Measurements from ENCODE around the gene CCNG2.

CCNG2 gene

DNA sequence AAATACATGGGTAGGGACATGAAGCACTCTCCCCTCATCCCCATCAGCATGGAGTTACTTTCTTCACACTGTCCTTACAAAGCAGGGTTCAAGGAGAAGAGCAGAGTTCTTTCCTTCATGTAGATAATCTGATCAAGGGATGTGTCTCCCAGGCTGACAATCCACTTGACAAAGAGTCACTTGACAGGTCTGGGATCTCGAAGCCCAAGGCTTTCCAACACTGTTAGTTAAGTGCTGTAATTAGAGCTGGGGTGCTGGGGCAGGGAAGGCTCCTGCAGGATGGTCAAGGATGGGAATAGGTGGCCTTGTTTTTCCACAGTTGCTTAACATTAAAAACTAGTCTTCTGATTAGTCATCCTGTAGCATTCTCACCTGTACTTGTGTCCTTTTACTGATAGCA lies 38.0 kb downstream of the CCNG2 start:
- no peak for FAIRE-seq
- no peak for DNase-seq (ENCODE audit: insufficient read length, low spot score)
- TF ChIP-seq POLR2A (IDR thresholded peaks at IDR 0.05; ENCODE audit: low read depth, low read length) = no peak

DNA sequence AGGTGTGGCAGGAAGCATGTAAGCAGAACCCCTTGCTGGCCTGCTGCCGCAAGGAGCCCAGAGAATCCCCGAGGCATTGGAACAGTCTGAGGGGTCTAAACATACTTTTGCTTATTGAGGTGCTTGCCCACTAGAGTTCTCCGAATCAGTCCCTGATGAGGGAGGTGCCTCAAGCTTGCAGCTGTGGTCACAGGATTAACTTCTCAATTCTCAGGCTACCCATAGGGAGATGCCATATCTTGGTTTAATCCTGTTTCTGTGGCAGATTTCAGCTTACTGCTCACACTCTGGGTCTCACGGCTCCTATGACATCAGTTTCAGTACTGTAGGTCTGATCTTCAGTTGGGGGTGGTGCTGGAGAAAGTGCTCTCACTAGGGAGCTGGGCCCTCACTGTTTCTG lies 39.9 kb downstream of the CCNG2 start:
- no peak for DNase-seq (ENCODE audit: insufficient read length, low spot score)
- no peak for FAIRE-seq
- no peak for TF ChIP-seq POLR2A (IDR thresholded peaks at IDR 0.05; ENCODE audit: low read depth, low read length)

DNA sequence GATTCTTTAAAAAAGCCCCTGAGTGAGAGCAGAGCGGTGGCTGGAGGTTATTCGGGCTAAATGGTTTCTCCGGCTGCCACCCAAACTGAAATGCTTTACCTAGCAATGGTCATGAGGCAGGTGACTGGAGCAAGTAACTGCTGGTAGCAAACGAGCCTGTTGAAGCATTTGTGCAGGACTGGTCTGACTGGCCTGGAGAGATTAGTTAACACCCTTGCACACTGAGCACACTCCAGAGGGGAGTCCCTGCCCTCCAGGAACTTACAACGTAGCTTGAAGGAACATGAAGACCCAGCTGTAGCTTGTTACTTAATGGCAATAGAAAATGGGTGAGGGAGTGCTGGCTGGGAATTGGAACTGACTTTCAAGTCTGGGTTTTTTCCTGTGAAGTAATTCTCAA lies 40.4 kb downstream of the CCNG2 start:
- no peak for DNase-seq (ENCODE audit: insufficient read length, low spot score)
- FAIRE-seq = no peak
- no peak for TF ChIP-seq POLR2A (IDR thresholded peaks at IDR 0.05; ENCODE audit: low read depth, low read length)

DNA sequence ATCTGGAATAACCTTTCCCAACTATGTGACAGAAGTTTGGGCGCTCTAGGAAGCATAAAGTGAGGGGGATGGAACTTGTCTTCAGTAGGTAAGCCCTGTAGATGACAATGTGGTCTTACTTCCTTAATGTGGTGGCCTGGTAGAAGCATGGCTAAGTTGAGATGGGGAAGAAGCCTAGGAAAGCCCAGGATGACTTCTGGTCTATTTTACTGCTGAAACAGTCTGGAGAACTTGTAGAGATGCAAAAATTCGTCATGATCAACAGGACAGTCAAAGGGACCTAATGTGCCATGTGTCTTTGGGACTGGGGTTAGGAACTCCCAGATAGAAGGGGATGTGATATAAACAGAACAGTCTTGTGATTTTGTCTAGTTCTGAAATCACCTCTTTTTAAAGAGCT lies 40.8 kb downstream of the CCNG2 start:
- TF ChIP-seq POLR2A (IDR thresholded peaks at IDR 0.05; ENCODE audit: low read depth, low read length) = no peak
- no peak for DNase-seq (ENCODE audit: insufficient read length, low spot score)
- no peak for FAIRE-seq

GRCh38 chr4:77199276-77199675 lies 42.3 kb downstream of the CCNG2 start:
- FAIRE-seq = no peak
- no peak for TF ChIP-seq POLR2A (IDR thresholded peaks at IDR 0.05; ENCODE audit: low read depth, low read length)
- no peak for DNase-seq (ENCODE audit: insufficient read length, low spot score)

DNA sequence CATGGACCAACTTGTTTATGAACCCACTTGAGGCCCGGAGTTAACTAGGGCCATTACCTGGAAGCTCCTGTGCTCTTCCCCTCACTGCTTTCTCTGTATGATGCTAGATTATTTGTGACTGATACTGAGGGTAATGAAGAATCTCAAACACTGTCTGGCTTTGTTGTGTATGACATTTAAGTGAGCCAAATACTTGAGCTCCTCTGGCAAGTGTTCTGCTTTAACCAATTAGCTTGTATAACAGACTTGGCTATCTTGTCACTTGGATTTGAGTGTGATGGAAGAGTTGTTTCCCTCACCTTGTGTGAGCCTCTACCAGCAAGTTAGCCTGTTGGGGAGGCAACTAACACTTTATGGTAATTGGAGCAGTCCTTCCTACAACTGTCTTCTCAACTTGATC lies 42.7 kb downstream of the CCNG2 start:
- TF ChIP-seq POLR2A (IDR thresholded peaks at IDR 0.05; ENCODE audit: low read depth, low read length) = no peak
- no peak for DNase-seq (ENCODE audit: insufficient read length, low spot score)
- no peak for FAIRE-seq

GRCh38 chr4:77201343-77201742 lies 44.3 kb downstream of the CCNG2 start:
- DNase-seq (ENCODE audit: insufficient read length, low spot score) = no peak
- no peak for FAIRE-seq
- no peak for TF ChIP-seq POLR2A (IDR thresholded peaks at IDR 0.05; ENCODE audit: low read depth, low read length)

GRCh38 chr4:77201857-77202256 lies 44.9 kb downstream of the CCNG2 start:
- no peak for FAIRE-seq
- no peak for DNase-seq (ENCODE audit: insufficient read length, low spot score)
- no peak for TF ChIP-seq POLR2A (IDR thresholded peaks at IDR 0.05; ENCODE audit: low read depth, low read length)

DNA sequence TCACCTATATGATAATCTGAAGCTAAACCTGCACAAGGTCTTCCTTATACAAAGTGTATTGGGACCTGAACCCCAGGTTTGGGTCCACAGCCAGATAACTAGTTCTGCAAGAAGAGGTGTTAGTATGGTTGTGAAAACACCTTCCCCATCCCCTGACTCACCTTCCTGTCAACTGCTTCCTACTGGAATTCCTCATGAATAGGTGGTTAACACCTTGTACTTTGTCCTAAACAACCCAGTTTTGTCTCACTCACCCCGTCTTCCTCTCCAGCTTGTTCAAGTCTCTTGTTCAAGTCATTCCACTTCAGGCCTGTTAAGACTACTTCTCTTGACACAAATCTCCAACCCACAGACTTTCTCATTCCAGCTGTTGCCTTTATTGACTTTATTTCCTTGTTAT lies 45.5 kb downstream of the CCNG2 start:
- TF ChIP-seq POLR2A (IDR thresholded peaks at IDR 0.05; ENCODE audit: low read depth, low read length) = no peak
- FAIRE-seq (no peak), DNase-seq (ENCODE audit: insufficient read length, low spot score) (no peak)

DNA sequence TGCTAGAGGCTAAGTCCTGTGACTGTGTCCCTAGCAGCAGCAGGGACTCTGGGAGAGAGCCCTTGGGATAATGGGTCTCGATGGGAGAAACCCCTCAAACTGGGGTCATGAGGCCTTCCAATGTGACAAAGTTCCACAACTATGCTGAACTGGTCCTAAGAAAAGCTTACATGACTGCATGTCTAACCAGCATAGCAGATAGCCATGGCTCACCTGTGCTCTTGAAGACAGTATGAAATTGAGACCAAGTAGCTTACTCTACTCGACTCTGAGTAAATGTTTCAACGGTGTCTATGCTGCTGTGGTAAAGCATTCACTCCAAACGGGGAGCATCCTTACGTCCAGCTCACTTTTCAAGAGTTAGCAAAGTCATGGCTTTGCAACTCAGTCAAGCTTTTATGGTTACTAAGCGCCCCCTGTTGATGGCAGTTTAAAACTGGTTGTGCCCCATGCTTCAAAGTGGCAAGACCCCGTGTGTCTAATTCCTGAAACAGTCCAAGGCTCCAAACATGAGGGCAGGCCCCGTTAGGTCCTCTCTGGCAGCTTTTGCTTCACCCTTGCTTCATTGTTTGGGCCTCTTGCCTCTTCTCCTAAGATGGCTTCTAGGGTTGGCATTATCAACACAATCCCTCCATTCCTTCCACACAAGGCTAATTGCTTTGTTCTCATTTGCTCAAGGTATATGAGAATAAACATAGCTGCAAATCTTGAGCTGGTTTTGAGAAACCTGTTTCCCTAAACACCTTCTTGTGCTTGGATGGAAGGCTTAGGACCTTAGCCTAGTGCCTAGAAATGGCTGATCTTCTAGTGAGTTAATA lies 46.6 kb downstream of the CCNG2 start:
- FAIRE-seq (no peak), DNase-seq (ENCODE audit: insufficient read length, low spot score) (peak; percentile 46)
- TF ChIP-seq POLR2A (IDR thresholded peaks at IDR 0.05; ENCODE audit: low read depth, low read length) = no peak

DNA sequence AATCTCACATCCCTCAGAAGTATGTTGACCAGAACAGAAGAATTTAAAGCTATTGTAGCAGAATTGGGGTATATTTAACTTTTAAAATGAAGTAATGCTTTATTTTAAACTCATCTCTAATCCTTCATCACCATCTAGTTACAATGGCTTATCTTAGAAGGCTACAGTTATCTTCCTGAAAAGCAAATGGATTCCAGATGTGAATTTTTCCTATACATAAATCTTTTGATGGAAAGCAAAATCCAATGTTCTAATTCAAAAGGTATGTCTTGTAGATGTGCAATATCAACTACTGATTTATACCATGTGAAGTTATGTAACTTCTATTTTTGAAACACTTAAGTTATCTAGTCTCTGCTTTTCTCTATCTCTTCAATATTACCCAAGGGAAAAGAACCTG lies 47.6 kb downstream of the CCNG2 start:
- DNase-seq (ENCODE audit: insufficient read length, low spot score) = no peak
- no peak for FAIRE-seq
- no peak for TF ChIP-seq POLR2A (IDR thresholded peaks at IDR 0.05; ENCODE audit: low read depth, low read length)

- no peak for TF ChIP-seq POLR2A (IDR thresholded peaks at IDR 0.05; ENCODE audit: low read depth, low read length)
- FAIRE-seq (no peak), DNase-seq (ENCODE audit: insufficient read length, low spot score) (no peak)
Measured at GRCh38 chr4:77209012-77209411, 52.0 kb downstream of the CCNG2 start.

DNA sequence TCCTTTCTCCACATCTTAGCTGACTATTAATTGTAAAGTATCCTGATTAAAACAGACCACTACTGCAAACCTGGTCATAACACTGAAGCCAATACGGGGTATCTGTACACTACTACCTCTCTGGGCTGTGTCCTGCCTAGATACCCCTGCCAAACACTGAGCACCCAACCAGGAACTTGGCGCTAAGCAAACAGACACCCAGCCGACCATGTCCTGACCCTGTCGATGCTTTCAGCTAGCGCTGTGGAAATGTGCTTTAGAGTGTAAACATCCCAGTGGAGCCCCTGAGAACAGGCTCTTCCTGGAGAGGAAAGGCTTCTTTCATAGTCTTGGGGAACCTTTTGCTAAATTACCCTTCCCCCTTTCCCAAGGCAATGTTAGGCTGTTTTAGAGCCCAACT lies 52.9 kb downstream of the CCNG2 start:
- no peak for TF ChIP-seq POLR2A (IDR thresholded peaks at IDR 0.05; ENCODE audit: low read depth, low read length)
- DNase-seq (ENCODE audit: insufficient read length, low spot score) (no peak), FAIRE-seq (no peak)

DNA sequence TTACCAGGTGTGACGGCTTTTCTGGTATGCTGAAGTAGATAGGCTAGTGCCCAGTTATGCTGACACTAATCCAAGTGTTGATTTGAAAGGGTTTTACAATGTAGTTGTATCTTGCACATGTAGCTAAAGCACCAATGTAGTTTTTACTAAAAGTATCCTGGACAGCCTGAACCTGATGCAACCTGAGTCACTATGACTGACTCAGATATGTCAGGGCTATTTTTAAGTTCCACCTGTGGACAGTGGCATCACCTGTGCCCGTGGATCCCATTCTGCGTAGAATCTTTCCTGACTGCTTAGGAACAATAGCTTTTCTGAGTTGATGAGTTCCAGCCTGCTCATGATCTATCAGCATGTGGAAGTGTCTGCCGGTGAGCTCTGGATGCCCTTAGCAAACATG lies 58.1 kb downstream of the CCNG2 start:
- no peak for DNase-seq (ENCODE audit: insufficient read length, low spot score)
- FAIRE-seq = no peak
- no peak for TF ChIP-seq POLR2A (IDR thresholded peaks at IDR 0.05; ENCODE audit: low read depth, low read length)

GRCh38 chr4:77217526-77217925 lies 60.5 kb downstream of the CCNG2 start:
- no peak for TF ChIP-seq POLR2A (IDR thresholded peaks at IDR 0.05; ENCODE audit: low read depth, low read length)
- FAIRE-seq (no peak), DNase-seq (ENCODE audit: insufficient read length, low spot score) (no peak)

- DNase-seq (ENCODE audit: insufficient read length, low spot score) = no peak
- TF ChIP-seq POLR2A (IDR thresholded peaks at IDR 0.05; ENCODE audit: low read depth, low read length) = no peak
- no peak for FAIRE-seq
Measured at GRCh38 chr4:77219266-77219665, 62.3 kb downstream of the CCNG2 start.
